Panc1 (cell line): ENCODE data around the gene IL11. TPM values are rescaled to one million over a fixed set of nuclear protein-coding genes. Genes with fewer than 3 reads are reported as not detected.
"Not testable (repeated sequence)": the region's sequence is repeated elsewhere in the genome, so short reads cannot be mapped to it uniquely, and the experiment has no call there.

Experiments used
- ATAC-seq: fragments of 200-7000 bp; cut with Tn5 transposase; 2 replicates; pipeline ENCODE4 v1.9.1; 2020; ENCODE audit warnings: mild to moderate bottlenecking, moderate library complexity
- BruUV-seq: library from RNA; stranded (reverse); fragments of 400-500 nt; replicated peaks from 2 replicates; lab custom pipeline; 2021; lab: Mats Ljungman, UMichigan
- CTCF ChIA-PET: fragments of 300-600 bp; sonication (Branson Sonifier 250); formaldehyde crosslinking; loops from one replicate; lab custom pipeline; 2022; ENCODE audit warnings: antibody characterized with exemption; lab: Charles Lee
- POLR2A ChIA-PET: fragments of 300-600 bp; sonication (Branson Sonifier 250); formaldehyde crosslinking; loops from one replicate; lab custom pipeline; 2022; ENCODE audit warnings: antibody characterized with exemption; lab: Charles Lee
- DNase-seq: peaks from one replicate; pipeline ENCODE4 v3.0.0-alpha.2; 2010; ENCODE audit warnings: low read depth, low spot score
- H3K27ac ChIP-seq: 2 replicates; pipeline ENCODE4 v1.5.1; 2011; ENCODE audit warnings: mild to moderate bottlenecking, low read length, inconsistent platforms
- H3K27me3 ChIP-seq: fragments of 200-500 bp; sonication (Bioruptor generic); 2 replicates; pipeline ENCODE4 v1.6.0; 2014; ENCODE audit warnings: low read length, inconsistent platforms; ENCODE audit not compliant: control insufficient read depth, insufficient read depth
- H3K36me3 ChIP-seq: fragments of 200-500 bp; sonication (Bioruptor generic); 2 replicates; pipeline ENCODE4 v1.5.1; 2014; ENCODE audit warnings: inconsistent platforms, mild to moderate bottlenecking, low read length, moderate library complexity; ENCODE audit not compliant: control insufficient read depth, insufficient read depth
- H3K4me1 ChIP-seq: 2 replicates; pipeline ENCODE4 v1.5.1; 2011; ENCODE audit warnings: inconsistent platforms, mild to moderate bottlenecking, low read length, moderate library complexity; ENCODE audit not compliant: control insufficient read depth, insufficient read depth
- H3K4me3 ChIP-seq, 2 experiments: 2 replicates each; pipeline ENCODE4 v1.5.1; 2011 to 2012; ENCODE audit warnings: low read depth in 2 of 2, low read length in 2 of 2, mild to moderate bottlenecking in 2 of 2, inconsistent platforms in 1 of 2, moderate library complexity in 1 of 2
- H3K9me3 ChIP-seq: fragments of 200-500 bp; sonication (Bioruptor generic); 2 replicates; pipeline ENCODE4 v1.5.1; 2014; ENCODE audit warnings: low read depth, mild to moderate bottlenecking, inconsistent platforms, low read length, moderate library complexity; ENCODE audit not compliant: control insufficient read depth, insufficient read depth
- POLR2AphosphoS5 ChIP-seq: IDR thresholded peaks from 2 replicates; pipeline ENCODE4 v1.6.1; 2012; ENCODE audit warnings: mild to moderate bottlenecking, low read depth, low read length, moderate library complexity
- SIN3A ChIP-seq: IDR thresholded peaks from 2 replicates; pipeline ENCODE4 v1.6.1; 2012; ENCODE audit warnings: low read depth, mild to moderate bottlenecking, low read length, moderate library complexity, borderline replicate concordance; ENCODE audit not compliant: insufficient read depth
- TCF7L2 ChIP-seq: IDR thresholded peaks from 2 replicates; pipeline ENCODE4 v1.6.1; 2011; ENCODE audit warnings: mild to moderate bottlenecking, low read depth, low read length, inconsistent platforms
- in situ Hi-C: cut with HindIII; loops from 2 replicates; pipeline ENCODE4 v1.10.0; 2016; ENCODE audit warnings: low sequenced_read_pairs, low pct_unique_long_range_greater_than_20kb
- intact Hi-C: fragments of 100-400 bp; cut with micrococcal nuclease; formaldehyde crosslinking; loops from one replicate; pipeline ENCODE4 v1.10.0; 2022; ENCODE audit not compliant: unreplicated experiment
- total RNA-seq: library from RNA; stranded (reverse); gene quantifications from one replicate; pipeline ENCODE4 v1.2.1, GENCODE V29; 2021; ENCODE audit not compliant: unreplicated experiment
- TF ChIP-seq, protein P1 (sequence below): fragments of 450-650 bp; IDR thresholded peaks from 2 replicates; pipeline ENCODE4 v1.5.1; 2017; ENCODE audit warnings: mild to moderate bottlenecking
- TF ChIP-seq, protein P2 (sequence below), 2 experiments: IDR thresholded peaks; 2 replicates each; pipeline ENCODE4 v1.6.1; 2011 to 2012; ENCODE audit warnings: low read depth in 2 of 2, control low read depth in 1 of 2, low read length in 1 of 2, mild to moderate bottlenecking in 1 of 2, moderate library complexity in 1 of 2; ENCODE audit not compliant: insufficient read depth in 1 of 2

Gene IL11
- total RNA-seq, 1 experiment from 2014 or later: 4.4 TPM

DNA sequence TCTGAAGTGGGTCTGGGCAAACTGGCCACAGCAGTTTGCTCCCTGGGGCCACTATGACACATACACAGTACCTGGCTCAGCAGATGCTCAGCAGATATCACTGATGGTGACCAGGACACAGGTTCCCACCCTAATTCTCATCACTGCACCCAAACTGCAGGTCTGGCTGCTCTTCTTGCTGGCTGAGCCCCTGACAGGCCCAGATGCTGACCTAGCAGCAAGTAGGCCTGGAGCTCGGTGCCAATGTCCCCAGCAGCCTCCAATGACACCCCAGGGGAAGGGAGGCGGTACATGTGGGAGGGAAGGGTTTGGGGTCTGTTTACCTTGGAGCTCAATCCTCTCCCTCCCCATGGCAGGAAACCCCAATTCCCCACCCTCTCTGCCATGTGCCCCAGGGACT, 32.2 kb upstream of the IL11 start:
- H3K27me3 ChIP-seq: no peaks in the 10 kb centered on the region
- TF ChIP-seq, protein P1, sequence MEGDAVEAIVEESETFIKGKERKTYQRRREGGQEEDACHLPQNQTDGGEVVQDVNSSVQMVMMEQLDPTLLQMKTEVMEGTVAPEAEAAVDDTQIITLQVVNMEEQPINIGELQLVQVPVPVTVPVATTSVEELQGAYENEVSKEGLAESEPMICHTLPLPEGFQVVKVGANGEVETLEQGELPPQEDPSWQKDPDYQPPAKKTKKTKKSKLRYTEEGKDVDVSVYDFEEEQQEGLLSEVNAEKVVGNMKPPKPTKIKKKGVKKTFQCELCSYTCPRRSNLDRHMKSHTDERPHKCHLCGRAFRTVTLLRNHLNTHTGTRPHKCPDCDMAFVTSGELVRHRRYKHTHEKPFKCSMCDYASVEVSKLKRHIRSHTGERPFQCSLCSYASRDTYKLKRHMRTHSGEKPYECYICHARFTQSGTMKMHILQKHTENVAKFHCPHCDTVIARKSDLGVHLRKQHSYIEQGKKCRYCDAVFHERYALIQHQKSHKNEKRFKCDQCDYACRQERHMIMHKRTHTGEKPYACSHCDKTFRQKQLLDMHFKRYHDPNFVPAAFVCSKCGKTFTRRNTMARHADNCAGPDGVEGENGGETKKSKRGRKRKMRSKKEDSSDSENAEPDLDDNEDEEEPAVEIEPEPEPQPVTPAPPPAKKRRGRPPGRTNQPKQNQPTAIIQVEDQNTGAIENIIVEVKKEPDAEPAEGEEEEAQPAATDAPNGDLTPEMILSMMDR: no peak
- TF ChIP-seq TCF7L2 (no peak), SIN3A (no peak), POLR2AphosphoS5 (no peak)
- TF ChIP-seq, protein P2, sequence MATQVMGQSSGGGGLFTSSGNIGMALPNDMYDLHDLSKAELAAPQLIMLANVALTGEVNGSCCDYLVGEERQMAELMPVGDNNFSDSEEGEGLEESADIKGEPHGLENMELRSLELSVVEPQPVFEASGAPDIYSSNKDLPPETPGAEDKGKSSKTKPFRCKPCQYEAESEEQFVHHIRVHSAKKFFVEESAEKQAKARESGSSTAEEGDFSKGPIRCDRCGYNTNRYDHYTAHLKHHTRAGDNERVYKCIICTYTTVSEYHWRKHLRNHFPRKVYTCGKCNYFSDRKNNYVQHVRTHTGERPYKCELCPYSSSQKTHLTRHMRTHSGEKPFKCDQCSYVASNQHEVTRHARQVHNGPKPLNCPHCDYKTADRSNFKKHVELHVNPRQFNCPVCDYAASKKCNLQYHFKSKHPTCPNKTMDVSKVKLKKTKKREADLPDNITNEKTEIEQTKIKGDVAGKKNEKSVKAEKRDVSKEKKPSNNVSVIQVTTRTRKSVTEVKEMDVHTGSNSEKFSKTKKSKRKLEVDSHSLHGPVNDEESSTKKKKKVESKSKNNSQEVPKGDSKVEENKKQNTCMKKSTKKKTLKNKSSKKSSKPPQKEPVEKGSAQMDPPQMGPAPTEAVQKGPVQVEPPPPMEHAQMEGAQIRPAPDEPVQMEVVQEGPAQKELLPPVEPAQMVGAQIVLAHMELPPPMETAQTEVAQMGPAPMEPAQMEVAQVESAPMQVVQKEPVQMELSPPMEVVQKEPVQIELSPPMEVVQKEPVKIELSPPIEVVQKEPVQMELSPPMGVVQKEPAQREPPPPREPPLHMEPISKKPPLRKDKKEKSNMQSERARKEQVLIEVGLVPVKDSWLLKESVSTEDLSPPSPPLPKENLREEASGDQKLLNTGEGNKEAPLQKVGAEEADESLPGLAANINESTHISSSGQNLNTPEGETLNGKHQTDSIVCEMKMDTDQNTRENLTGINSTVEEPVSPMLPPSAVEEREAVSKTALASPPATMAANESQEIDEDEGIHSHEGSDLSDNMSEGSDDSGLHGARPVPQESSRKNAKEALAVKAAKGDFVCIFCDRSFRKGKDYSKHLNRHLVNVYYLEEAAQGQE (IDR thresholded peaks at IDR 0.05; ENCODE audit: insufficient read depth in 1 of 2, low read depth in 2 of 2, low read length in 1 of 2): no peak
- H3K4me1 ChIP-seq: peaks cover 30% of the 10 kb centered on the region
- no peak overlapping the region for H3K4me3 ChIP-seq
- ATAC-seq: no peak
- H3K36me3 ChIP-seq: peaks cover 32% of the 10 kb centered on the region
- POLR2A ChIA-PET: no interaction called here
- CTCF ChIA-PET: interaction anchor here (0.5 kb wide), 1 partner anchor 258 kb away, joined by 5 read pairs; no protein-coding TSS in a partner anchor
- intact Hi-C loops: no loop called here
- H3K27ac ChIP-seq: peak overlapping the region; percentile 8; the same call in 1 of the 2 replicates
- in situ Hi-C loops: no loop called here
- no TSS peak for BruUV-seq
- DNase-seq: no peak
- no peaks in the 10 kb centered on the region for H3K9me3 ChIP-seq

DNA sequence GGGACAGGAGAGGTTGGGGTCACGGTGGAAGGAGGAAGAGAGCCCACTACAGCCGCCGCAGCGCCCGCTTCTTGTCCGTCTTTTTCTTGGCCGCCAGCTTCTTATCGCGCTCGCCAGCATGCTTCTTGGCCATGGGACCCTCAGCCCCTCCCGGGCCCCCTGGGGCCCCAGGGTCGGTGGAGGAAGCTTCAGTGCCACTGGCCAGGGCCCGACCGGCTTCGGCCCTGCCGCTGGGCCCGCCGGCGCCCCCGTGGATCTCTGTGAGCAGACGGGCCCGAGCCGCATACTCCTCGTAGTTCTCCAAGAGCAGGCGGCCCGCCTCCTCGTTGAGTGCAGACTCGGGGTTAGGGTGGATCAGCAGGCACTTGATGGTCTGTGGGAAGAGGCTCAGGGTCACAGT, 31.1 kb upstream of the IL11 start:
- in situ Hi-C loops, POLR2A ChIA-PET, H3K4me3 ChIP-seq, DNase-seq, intact Hi-C loops, H3K9me3 ChIP-seq, ATAC-seq, CTCF ChIA-PET, BruUV-seq, H3K27me3 ChIP-seq, H3K27ac ChIP-seq: not testable (repeated sequence)
- H3K4me1 ChIP-seq: peaks cover 28% of the 10 kb centered on the region
- H3K36me3 ChIP-seq: peaks cover 25% of the 10 kb centered on the region

DNA sequence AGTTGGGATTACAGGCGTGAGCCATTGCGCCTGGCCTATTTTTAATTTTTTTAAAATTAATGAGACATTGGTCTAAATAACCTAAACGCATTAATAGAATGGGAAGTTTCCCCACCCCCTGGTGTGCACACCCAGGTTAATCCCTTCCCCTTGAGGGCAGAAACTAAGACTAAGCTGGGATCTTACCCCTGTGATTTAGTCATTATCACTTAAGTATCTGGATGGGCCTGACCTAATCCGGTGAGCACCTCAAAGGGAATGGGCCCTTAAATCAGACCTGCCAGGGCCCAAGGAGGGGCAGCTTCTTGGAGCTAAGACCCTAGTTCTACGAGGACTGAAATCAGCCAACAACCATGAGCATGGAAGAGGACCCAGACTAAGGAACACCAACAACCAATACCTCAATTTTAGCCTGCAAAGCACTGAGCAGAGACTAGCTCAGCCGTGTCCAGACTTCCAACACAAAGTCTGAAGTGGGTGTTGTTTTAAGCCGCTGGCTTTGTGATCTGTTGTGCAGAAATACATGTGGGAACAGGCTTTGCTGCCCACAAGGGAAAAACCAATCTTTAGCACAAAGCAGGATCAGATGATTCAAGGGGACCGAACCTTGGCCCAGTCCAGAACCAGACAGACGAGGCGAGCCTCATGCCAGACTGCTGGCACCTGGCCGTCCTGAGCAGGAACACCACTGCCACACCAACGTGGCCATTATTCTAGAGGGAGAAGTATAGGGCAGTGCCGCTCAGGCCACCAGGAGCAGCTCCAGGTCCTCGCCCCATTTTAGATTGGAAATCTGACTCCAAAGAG, 30.2 kb upstream of the IL11 start:
- ATAC-seq: peak; percentile 20
- no TSS peak for BruUV-seq
- Histone ChIP-seq H3K9me3 (no peaks in the 10 kb centered on the region), H3K27ac (no peak overlapping the region; the same call in 1 of the 2 replicates), H3K27me3 (no peaks in the 10 kb centered on the region), H3K4me1 (peaks cover 19% of the 10 kb centered on the region), H3K36me3 (peaks cover 21% of the 10 kb centered on the region), H3K4me3 (no peak overlapping the region)
- intact Hi-C loops (no loop called here), in situ Hi-C loops (no loop called here)
- no peak for DNase-seq
- ChIA-PET CTCF (no interaction called here), POLR2A (no interaction called here)
- TF ChIP-seq SIN3A (no peak), TCF7L2 (no peak), POLR2AphosphoS5 (no peak)
- TF ChIP-seq, protein P1: no peak
- TF ChIP-seq, protein P2 (IDR thresholded peaks at IDR 0.05; ENCODE audit: insufficient read depth in 1 of 2, low read depth in 2 of 2, low read length in 1 of 2): no peak
